ENCODE results near the gene GSTP1.
"Not testable (repeated sequence)": the region's sequence is repeated elsewhere in the genome, so short reads cannot be mapped to it uniquely, and the experiment has no call there.

- not testable (repeated sequence) for TF ChIP-seq REST (IDR thresholded peaks at IDR 0.05; ENCODE audit: insufficient read depth in 1 of 2, low read depth in 2 of 2, low read length in 1 of 2); CTCF (IDR thresholded peaks at IDR 0.05); POLR2AphosphoS5 (IDR thresholded peaks at IDR 0.05; ENCODE audit: low read depth, low read length)
Observed at GRCh38 chr11:67563705-67564114, 19.9 kb upstream of the GSTP1 start.
